GOT3 (cell line): Measurements from ENCODE around the gene ADCY3.
"Not testable (repeated sequence)": the region's sequence is repeated elsewhere in the genome, so short reads cannot be mapped to it uniquely, and the experiment has no call there.

ENCODE experiments used
- DNase-seq: peaks from one replicate; lab custom pipeline; 2025; ENCODE audit warnings: mixed read lengths; lab: John Stamatoyannopoulos, UW

ADCY3 gene

GRCh38 chr2:24844023-24844685, 75.9 kb downstream of the ADCY3 start:
- no peak for DNase-seq

DNA sequence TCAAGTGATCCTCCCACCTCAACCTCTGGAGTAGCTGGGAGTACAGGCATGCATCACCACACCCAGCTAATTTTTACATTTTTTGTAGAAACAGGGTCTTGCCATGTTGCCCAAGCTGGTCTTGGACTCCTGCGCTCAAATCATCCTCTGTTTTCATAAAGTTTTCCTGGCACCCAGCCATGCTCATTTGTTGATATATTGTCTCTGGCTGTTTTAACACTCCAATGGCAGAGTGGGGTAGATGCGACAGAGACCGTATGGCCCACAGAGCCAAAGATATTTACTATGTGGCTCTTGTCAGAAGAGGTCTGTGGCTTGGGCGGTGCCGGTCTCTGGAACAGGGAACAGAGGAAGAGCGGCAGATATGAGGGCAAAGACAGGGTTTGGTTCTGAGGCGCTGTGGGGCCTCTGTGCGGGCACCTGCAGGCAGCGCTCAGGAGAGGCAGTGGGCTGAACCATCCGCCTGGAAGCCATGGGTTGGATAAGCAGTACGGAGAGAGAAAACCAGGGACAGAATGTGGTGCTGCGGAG, 76.6 kb downstream of the ADCY3 start:
- no peak for DNase-seq

DNA sequence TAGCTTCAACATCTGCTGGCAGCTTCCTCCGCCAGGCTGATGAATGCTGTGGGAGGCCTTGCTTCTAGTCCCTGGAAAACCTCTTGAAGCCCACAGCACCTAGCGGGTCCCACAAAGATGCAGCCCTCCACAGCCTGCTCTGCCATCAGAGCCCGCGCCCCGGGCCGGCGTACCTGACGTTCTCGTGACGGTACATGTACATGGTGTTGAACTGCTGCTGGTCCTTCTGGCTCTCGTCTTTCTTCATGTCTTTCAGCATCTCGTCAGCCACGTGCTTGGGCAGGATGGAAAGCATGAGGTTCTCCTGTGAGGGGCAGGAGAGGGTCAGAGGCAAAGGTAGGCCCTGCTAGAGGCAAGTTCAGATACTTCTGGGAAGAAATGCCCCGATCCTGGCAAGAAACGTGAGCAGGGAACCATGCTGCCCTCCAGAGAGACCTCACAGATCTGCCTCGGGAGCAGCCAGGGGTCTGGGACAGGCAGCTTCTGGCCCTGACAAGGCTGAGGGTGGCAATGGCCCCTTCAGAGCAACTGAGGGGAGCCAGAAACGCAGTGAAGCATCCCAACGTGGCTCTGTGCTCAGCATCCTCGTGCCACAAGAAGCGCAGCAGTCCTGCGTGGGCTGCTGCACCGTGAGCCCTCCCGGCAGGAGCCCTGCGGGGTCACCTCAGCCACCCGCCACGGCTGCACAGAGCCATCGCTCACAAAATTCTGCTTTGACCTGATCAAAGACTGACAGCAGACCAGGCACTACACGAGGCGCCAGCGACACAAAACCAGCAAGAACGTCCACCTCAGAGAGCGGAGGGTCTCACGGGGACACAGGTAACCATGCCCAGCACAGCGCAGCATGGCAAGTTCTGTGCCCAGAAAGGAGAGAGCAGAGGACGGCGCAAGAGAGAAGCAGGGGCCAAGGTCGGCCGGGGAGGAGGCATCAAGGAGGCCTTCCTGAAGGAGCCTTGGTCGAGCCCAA, 77.7 kb downstream of the ADCY3 start:
- no peak for DNase-seq

DNA sequence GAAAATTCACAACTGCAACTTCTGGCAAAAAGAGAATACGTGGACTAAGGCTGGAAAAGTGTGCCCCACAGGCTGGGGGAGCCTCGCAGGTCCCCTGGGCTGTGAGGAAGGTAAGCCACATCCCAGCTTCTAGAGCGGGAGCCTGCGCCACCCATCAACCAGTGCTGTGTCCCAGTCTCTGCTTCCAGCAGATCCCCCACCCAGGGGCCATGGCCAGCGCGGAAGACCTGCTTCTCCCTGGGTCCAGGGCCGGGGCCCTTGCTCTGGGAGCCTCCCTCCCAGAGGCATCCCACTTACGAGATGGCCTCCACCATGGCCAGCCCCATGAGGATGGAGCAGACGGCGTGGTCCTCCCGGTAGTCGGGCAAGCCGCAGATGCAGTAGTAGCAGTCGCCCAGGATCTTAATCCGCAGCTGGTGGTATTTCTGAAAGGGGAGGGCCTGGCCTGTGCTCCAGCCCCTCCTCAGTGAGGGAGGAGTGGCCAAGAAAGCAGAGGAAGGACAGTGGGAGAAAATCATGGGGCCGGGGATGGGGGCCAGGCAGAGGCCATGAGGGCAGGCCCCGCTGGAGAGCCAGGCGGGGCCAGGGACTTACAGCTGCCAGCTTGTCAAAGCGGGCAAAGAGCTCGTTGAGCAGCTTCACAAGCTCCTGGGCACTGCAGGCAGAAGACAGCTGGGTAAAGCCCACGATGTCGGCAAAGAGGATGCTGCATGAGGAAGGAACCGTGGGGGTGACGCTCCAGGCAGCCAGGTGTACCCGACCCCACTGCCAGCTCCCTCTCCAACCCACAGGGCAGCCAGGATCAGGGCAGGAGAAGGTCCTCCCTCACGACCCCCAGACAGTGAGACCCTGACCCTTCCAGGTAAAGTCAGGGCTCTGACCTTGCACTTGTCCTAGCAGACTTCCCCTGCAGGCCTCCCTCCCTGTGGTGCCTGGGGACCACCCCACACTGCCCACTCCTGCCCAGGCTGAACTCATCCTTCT, 78.8 kb downstream of the ADCY3 start:
- DNase-seq: no peak

DNA sequence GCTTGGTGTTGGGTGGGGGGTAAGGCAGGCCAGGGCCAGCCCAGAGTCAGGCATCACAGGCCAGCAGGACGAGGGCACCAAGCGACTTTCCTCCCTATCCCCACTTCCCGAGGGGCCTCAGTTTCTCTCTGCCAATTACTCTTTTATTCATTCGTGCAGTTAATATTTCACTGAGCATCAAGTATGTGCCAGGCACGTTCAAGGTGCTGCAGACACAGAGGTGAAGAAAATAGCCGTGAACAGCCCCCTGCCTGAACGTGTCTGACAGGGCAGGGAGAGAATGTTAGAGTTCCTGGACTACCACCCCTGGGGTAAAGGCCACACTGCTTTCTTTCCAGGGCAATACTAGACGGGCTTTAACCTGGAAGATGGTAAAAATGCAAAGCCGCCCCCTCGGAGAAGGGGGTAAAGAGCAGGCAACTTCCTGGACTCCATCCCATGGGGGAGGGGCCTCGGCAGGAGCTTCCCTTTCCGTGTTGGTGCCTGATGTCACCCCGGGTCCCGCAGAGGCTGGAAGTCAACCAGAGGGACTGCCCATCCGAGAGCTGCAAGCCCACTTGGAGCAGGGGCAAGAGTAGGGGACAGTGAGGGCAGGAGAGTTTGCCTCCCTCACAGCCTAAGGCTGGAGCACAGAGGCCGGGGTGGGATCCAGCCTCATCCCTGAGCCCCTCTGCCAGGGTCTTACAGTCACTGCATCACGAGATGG, 79.7 kb downstream of the ADCY3 start:
- no peak for DNase-seq

DNA sequence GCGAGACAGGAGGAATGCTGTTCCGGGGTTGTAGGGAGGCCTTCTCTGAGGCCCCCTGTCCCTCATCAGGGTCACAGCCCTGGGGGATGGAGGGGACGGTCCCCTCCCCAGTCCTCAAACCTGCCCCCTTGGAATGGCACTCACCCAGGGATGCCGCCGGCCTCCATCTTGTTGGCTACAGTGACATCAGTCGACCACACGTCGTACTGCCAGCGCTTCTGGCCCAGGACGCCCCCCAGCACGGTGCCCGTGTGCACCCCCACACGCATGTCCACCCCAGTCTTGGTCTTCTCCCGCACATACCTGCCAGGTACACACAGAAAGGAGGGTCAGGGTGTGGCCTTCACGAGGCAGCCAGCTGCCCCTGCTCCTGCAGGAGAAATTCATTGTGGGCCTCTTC, 80.3 kb downstream of the ADCY3 start:
- no peak for DNase-seq

DNA sequence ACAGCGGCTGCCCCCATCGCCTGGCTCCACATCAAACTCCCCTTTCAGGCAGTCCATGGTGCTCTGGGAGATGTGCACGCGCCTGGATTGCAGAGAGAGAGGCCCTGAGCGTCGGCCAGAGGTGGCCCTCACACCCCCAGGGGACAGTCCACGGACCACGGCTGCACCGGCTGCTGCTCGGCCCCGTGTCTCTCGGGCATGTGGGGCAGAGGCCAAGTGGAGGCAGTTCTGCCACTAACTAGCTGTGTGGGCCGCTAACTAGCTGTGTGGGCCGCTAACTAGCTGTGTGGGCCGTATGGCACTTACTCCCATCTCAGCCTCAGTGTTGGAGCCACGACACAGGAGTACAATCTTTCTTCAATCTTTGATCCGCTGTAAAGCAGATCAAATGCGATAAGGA, 81.5 kb downstream of the ADCY3 start:
- DNase-seq: no peak

DNA sequence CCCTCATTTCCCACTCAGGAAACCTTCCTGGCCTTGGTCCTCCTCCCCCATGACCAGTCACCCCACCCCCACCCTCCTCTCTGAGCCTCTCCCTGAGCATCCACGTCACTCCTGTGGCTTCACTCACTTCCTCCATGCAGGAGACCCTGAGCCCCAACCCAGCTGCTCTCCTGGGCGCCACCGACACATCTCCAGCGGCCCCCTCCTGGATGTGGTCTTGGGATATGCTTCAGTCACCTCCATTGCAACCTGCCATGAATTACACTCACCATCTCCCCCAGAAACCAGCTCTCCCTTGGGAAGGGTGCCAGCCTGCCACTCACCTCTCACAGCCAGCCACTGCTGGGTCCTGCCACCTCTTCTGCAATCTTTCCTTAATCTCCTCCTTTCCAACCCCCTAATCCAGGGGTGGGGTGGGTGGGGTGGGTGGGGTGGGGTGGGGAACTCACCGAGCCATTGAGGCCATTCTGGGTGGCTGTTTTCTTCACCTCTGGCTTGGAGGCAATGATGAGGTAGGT, 82.0 kb downstream of the ADCY3 start:
- DNase-seq: no peak

GRCh38 chr2:24836706-24837105, 83.3 kb downstream of the ADCY3 start:
- DNase-seq: no peak

GRCh38 chr2:24836206-24836605, 83.8 kb downstream of the ADCY3 start:
- DNase-seq: no peak

GRCh38 chr2:24835411-24835810, 84.6 kb downstream of the ADCY3 start:
- DNase-seq: not testable (repeated sequence)

- no peak for DNase-seq
Observed at GRCh38 chr2:24834733-24835395, 85.2 kb downstream of the ADCY3 start.

DNA sequence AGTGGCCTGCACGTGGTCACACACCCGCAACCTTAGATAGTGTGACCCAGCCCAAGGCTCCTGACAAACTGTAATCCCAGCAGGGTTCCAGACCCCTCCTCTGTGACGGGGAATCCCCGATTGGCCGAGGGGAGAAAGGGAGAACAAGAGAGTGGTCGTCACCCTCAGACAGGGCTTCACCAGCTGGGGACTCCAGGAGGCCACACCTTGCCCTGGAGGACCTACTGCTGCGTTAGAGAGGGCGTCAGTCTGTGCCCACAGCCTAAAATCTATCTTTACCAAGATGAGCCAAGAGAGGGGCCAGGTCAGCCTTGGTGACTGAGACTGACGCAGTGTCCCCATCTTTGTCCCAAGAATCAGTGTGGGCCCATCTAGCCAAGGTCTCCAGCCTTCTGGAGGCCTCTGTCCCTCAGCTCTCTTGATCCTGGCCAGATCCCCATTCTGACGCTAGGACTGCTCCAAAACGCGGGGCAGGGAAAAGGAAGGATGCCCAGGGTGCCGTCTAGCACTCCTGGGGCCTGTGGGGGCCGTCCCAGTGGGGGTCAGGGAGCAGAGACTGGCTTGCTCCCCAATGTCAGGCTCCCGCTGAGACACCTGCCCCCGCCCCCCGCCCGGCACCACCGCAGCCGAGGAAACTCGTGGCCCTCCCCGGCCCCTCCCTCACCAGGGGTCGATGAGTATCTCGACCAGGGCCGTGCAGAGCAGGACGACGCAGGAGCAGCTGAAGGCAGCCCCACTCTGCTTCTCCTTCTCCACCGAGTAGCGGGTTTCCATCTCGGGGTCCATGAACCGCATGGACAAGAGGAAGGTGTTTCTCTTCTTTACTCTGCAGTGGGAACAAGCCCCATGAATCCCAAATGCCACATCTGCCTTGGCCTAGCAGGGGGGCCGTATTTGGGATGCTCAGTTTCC, 86.0 kb downstream of the ADCY3 start:
- no peak for DNase-seq

GRCh38 chr2:24832931-24833701, 86.9 kb downstream of the ADCY3 start:
- DNase-seq: no peak

- DNase-seq: no peak
Observed at GRCh38 chr2:24832521-24832920, 87.5 kb downstream of the ADCY3 start.

DNA sequence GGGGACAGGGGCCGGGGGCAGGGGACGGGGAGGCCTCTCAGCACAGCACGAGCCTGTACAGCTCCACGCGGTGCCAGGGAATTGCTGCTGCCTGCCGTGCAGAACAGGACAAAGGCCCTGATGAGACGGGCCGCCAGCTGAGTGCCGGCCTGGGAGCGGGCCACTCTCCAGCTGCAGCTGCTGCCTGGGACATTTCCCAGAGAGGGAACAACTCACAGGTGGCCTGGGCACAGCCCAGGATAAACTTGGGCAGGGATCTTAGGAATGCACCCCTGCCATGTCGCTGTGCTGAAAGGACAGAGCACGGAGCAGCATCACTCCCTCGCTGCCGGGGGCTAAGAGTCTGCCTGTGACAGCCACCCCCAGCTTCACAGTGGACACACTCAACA, 88.0 kb downstream of the ADCY3 start:
- DNase-seq: no peak

GRCh38 chr2:24831221-24832072, 88.6 kb downstream of the ADCY3 start:
- DNase-seq: no peak

DNA sequence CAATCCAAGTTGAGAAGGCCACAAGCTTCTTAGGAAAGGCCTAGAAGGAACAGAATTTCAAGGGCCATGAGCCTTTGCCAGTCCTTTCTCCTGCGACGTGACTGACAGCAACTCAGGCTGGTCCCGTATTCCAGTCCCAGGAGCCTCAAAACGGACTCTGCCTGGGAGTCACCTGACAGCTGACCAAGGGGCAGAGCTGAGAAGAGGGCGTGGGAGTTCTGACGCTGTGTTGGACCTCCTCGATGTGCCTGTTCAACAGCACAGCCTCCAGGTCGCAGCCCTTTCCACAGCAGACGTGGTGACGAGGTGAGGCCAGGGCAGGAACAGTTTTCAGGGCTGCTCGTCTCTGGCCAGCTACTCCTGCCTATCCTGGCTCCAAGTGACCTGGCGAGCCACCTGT, 89.3 kb downstream of the ADCY3 start:
- DNase-seq: no peak
